Measurements from ENCODE around the gene PDE6A.

DNA sequence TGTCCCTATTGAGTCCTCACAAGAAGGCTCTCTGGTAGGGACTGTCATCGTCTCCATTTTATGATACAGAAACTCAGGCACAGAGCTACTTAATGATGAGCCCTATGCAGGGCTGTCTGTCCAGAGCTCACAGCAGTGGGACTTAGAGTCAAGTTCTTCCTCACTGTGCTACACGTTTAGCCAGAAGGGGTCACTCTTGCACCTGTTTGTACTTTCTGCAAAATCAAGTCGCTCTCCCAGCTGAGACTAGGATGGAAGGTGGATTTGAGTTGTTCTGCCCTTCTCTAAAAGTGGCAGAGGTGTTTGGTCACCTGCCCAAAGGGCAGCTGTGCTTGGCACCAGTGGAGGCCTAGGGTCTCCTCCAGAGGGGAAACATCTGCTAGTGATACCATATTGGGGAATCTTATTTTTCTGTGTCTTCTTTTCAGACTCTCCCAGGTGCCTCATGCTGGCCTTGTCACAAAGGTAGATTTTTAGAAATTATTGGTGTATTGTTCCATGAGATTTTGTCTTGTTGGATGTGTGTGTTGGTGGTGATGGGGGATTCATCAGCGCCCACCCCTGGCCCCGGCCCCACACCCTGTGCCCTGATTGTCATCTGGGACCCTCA, 110.2 kb downstream of the PDE6A start:
- TF ChIP-seq SPI1 (IDR thresholded peaks at IDR 0.05; ENCODE audit: borderline replicate concordance, low read depth) (no peak), POLR2AphosphoS5 (IDR thresholded peaks at IDR 0.05; ENCODE audit: low read depth) (no peak), GABPA (IDR thresholded peaks at IDR 0.05; ENCODE audit: low read depth) (no peak)
- TF ChIP-seq, protein P1, sequence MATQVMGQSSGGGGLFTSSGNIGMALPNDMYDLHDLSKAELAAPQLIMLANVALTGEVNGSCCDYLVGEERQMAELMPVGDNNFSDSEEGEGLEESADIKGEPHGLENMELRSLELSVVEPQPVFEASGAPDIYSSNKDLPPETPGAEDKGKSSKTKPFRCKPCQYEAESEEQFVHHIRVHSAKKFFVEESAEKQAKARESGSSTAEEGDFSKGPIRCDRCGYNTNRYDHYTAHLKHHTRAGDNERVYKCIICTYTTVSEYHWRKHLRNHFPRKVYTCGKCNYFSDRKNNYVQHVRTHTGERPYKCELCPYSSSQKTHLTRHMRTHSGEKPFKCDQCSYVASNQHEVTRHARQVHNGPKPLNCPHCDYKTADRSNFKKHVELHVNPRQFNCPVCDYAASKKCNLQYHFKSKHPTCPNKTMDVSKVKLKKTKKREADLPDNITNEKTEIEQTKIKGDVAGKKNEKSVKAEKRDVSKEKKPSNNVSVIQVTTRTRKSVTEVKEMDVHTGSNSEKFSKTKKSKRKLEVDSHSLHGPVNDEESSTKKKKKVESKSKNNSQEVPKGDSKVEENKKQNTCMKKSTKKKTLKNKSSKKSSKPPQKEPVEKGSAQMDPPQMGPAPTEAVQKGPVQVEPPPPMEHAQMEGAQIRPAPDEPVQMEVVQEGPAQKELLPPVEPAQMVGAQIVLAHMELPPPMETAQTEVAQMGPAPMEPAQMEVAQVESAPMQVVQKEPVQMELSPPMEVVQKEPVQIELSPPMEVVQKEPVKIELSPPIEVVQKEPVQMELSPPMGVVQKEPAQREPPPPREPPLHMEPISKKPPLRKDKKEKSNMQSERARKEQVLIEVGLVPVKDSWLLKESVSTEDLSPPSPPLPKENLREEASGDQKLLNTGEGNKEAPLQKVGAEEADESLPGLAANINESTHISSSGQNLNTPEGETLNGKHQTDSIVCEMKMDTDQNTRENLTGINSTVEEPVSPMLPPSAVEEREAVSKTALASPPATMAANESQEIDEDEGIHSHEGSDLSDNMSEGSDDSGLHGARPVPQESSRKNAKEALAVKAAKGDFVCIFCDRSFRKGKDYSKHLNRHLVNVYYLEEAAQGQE (IDR thresholded peaks at IDR 0.05; ENCODE audit: insufficient replicate concordance, low read depth): no peak
- TF ChIP-seq, protein P2, sequence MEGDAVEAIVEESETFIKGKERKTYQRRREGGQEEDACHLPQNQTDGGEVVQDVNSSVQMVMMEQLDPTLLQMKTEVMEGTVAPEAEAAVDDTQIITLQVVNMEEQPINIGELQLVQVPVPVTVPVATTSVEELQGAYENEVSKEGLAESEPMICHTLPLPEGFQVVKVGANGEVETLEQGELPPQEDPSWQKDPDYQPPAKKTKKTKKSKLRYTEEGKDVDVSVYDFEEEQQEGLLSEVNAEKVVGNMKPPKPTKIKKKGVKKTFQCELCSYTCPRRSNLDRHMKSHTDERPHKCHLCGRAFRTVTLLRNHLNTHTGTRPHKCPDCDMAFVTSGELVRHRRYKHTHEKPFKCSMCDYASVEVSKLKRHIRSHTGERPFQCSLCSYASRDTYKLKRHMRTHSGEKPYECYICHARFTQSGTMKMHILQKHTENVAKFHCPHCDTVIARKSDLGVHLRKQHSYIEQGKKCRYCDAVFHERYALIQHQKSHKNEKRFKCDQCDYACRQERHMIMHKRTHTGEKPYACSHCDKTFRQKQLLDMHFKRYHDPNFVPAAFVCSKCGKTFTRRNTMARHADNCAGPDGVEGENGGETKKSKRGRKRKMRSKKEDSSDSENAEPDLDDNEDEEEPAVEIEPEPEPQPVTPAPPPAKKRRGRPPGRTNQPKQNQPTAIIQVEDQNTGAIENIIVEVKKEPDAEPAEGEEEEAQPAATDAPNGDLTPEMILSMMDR (IDR thresholded peaks at IDR 0.05; ENCODE audit: insufficient read depth, low read length): peak; percentile 88

Data from HL-60 (cell line).